ENCODE results near the gene TFDP2.
A peak's percentile ranks its signal among the peaks of the same experiment; 100 is the strongest.

Gene TFDP2

DNA sequence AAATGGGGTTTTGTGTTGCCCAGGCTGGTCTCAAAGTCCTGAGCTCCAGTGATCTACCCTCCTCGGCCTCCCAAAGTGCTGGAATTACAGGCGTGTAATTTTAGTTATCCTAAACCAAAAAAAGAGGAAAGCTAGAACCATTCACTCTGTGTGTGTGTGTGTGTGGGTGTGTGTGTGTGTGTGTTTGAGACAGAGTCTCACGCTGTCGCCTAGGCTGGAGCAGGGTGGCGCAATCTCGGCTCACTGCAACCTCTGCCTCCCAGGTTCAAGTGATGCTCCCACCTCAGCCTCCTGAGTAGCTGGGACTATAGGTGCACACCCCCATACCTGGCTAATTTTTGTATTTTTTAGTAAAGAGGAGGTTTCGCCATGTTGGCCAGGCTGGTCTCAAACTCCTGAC is 84.0 kb downstream of the TFDP2 start:
- no peak for DNase-seq

GRCh38 chr3:142064454-142064853 is 84.9 kb downstream of the TFDP2 start:
- DNase-seq, result no peak

GRCh38 chr3:142057331-142057725 is 92.0 kb downstream of the TFDP2 start:
- DNase-seq, result no peak

GRCh38 chr3:142056656-142057330 is 92.6 kb downstream of the TFDP2 start:
- DNase-seq, result no peak

DNA sequence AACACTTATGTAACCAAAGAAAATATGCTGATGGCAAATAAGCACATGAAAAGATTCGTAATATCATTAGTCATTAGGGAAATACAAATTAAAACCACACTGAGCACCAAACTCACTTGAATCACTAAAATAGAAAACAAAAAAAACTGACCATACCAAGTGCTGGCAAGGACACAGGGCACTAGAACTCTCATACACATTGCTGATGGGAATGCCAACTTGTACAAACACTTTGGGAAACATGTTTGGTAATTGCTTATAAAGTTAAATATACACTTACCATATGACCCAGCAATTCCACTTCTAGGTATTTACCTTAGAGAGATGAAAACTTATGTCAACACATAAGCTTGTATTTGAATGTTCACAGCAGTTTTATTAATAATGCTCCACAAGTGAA is 95.5 kb downstream of the TFDP2 start:
- DNase-seq, result no peak

DNA sequence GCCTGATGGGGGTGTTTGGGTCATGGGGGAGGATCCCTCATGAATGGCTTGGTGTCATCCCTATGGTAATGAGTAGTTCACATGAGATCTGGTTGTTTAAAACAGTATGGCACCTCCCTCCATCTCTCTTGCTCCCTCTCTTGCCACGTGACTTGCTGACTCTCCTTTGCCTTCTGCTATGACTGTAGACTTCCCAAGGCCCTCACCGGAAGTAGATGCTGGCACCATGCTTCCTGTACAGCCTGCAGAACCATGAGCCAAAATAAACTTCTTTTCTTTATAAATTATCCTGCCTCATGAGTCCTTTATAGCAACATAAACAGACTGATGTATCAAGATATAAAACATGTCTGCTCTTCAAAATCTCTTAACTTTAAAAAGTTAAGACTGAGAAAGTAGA is 96.1 kb downstream of the TFDP2 start:
- no peak for DNase-seq

GRCh38 chr3:142051351-142051750 is 98.0 kb downstream of the TFDP2 start:
- DNase-seq, result no peak

DNA sequence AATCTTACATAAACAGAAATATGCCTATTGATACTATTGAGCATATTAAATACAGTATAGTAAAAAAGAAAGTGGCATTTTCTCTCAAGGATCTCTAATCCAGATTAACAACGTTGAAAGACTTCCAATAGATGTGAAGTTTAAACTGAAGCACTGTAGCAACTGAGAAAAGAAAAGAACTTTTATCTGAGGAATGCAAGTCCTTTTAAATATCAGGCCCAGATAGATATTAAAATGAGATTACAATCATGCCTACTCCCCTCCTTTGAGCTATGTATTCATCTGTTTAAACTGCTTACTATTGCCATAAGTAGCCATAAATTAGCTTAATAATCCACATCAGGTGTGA is 102.3 kb downstream of the TFDP2 start:
- no peak for DNase-seq

- peak; percentile 92 to 93 for DNase-seq
Measured at GRCh38 chr3:142046320-142047020, 102.9 kb downstream of the TFDP2 start.

DNA sequence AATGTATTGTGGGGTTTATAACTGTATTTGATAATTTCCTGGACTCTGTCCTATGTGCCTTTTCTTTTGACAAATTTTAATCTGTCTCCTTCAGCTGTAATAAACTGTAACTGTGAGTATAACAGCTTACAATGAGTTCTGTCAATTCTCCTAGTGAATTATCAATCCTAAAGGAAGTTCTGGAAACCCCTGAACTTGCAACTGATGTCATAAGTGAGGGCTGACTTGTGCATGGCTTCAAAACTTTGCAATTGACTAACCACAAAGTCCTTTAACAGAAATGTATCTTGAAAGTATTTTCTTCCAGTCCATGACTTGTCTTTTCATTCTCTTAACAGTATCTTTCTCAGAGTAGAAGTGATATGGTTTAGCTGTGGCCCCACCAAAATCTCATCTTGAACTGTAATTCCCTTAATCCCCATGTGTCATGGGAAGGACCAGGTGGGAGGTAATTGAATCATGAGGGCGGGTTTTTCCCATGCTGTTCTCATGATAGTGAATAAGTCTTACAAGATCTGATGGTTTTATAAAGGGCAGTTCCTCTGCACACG is 108.3 kb downstream of the TFDP2 start:
- DNase-seq, result peak in 1 of 2 experiments; percentile 23

- DNase-seq, result no peak
Measured at GRCh38 chr3:142035308-142035922, 113.9 kb downstream of the TFDP2 start.

GRCh38 chr3:142033292-142033691 is 116.1 kb downstream of the TFDP2 start:
- no peak for DNase-seq

- DNase-seq, result no peak
Measured at GRCh38 chr3:142031575-142031974, 117.8 kb downstream of the TFDP2 start.

DNA sequence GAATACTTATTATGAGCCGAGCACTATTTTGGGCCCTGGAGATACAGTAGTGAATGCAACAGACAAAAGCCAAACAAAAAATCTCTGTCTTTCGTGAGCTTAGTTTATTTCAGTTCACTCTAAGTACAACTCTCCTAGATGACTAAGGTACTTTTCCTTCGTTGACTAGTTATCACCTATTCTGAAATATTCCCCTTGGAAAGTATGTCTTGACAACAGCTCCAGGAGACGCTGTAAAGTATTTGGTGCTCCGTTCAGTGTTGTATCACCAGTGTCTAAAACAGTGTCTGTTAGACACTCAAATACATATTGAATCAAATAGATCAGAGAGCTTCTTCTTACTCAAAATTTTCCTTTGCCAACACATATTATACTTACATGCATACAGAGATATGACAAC is 119.6 kb downstream of the TFDP2 start:
- no peak for DNase-seq

GRCh38 chr3:142029052-142029642 is 120.2 kb downstream of the TFDP2 start:
- DNase-seq, result no peak

DNA sequence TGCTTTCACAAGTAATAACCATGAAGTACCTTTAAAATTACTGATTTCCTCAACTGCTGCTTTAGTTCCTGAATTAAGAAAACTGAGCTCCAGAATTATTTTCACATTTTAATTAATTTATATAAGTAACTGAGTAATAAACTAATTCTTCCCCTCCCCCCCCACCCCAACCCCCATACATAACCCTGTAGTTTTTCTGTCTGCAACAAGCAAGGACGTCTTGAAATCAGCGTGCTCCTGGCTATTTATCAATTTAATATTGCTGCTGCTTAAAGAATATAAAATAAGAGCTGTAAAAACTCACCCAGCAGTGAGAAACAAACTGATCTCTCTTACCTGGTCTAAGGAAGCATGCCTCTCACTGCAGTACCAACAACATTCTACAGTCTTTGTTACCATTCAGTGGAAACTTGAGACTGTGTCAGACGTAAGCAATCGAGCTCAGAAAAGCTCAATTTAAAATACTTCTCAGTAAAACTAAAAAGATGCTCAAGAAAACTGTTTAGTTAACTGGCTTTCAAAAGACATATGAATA is 121.0 kb downstream of the TFDP2 start:
- peak; percentile 93 to 94 for DNase-seq

GRCh38 chr3:142027735-142028134 is 121.6 kb downstream of the TFDP2 start:
- peak; percentile 57 to 71 for DNase-seq

GRCh38 chr3:142027300-142027699 is 122.0 kb downstream of the TFDP2 start:
- DNase-seq, result peak in 1 of 2 experiments; percentile 45

DNA sequence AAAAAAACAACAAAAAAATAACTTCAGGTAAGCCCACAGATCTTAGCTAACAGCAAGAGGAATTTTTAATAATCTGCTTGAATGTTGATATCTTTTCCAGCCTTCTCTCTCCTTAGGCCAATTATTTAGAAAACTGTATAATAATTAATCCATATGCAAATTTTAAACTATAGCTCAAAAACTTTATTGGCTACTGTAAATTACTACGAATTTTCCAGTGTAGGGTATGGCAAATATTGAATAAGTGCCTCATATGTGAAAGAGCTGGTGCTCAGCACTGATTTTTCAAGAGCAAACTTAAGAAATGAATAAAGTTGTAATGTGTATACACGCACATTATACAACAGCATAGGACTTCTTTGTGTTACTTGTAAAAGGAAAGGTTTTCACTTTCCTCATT is 123.0 kb downstream of the TFDP2 start:
- DNase-seq, result no peak

- peak; percentile 41 to 56 for DNase-seq
Measured at GRCh38 chr3:142022381-142022780, 127.0 kb downstream of the TFDP2 start.

DNA sequence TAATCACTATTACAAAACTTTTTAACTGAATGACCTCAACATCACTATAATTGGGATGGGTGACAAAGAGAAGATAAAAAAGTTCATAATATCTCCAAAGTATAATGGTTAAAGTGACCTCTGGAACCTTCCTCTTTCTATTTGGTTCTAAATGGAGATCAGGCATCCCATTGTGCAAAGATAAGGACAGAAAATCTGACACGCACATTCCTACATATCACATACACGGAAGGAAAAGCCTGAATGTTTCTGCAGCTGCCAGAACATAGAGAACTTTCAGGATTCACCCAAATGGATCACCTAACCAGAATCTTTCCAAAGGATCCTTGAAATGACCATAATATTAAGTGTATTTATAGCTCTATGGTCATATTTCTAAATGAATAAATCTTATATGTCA is 128.2 kb downstream of the TFDP2 start:
- no peak for DNase-seq

GRCh38 chr3:142019794-142020320 is 129.5 kb downstream of the TFDP2 start:
- DNase-seq, result peak; percentile 30 to 38

- DNase-seq, result no peak
Measured at GRCh38 chr3:142013993-142014392, 135.4 kb downstream of the TFDP2 start.
